ENCODE measurements around the gene CD163L1.

DNA sequence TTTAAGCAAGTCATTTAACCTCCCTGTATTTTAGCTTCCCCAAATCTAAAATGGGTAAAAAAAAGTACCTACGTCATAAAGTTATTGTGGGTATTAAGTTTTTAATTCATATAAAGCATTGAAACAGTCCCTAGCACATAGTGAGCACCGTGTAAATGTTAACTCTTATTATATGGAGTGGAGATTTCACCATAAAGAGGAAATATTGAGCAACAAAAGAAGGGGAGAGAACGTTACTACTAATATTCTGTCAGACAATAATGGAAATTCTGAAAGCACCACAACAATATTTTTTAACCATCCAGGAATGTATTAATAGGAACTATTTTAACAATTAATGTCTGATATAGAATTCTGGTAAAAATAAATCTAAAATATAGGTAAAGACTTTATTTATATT, 7.8 kb upstream of the CD163L1 start:
- TF ChIP-seq, protein P1, sequence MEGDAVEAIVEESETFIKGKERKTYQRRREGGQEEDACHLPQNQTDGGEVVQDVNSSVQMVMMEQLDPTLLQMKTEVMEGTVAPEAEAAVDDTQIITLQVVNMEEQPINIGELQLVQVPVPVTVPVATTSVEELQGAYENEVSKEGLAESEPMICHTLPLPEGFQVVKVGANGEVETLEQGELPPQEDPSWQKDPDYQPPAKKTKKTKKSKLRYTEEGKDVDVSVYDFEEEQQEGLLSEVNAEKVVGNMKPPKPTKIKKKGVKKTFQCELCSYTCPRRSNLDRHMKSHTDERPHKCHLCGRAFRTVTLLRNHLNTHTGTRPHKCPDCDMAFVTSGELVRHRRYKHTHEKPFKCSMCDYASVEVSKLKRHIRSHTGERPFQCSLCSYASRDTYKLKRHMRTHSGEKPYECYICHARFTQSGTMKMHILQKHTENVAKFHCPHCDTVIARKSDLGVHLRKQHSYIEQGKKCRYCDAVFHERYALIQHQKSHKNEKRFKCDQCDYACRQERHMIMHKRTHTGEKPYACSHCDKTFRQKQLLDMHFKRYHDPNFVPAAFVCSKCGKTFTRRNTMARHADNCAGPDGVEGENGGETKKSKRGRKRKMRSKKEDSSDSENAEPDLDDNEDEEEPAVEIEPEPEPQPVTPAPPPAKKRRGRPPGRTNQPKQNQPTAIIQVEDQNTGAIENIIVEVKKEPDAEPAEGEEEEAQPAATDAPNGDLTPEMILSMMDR (IDR thresholded peaks at IDR 0.05): no peak
- TF ChIP-seq ZFX (IDR thresholded peaks at IDR 0.05; ENCODE audit: borderline replicate concordance): no peak

All from 22Rv1 (cell line).